OCI-LY3 (cell line): Measurements from ENCODE around the gene AP1S1.

Experiments
- CTCF ChIP-seq: fragments of 200-600, 300-600 bp; sonication (generic); IDR thresholded peaks from 2 replicates; pipeline ENCODE4 v1.5.1; 2014; ENCODE audit warnings: antibody characterized with exemption, low read length, low read depth
- EZH2phosphoT487 ChIP-seq: fragments of 200-600 bp; shearing (Covaris generic); IDR thresholded peaks from 2 replicates; pipeline ENCODE4 v1.6.1; 2018; ENCODE audit warnings: antibody characterized with exemption, mixed run types, low read depth

DNA sequence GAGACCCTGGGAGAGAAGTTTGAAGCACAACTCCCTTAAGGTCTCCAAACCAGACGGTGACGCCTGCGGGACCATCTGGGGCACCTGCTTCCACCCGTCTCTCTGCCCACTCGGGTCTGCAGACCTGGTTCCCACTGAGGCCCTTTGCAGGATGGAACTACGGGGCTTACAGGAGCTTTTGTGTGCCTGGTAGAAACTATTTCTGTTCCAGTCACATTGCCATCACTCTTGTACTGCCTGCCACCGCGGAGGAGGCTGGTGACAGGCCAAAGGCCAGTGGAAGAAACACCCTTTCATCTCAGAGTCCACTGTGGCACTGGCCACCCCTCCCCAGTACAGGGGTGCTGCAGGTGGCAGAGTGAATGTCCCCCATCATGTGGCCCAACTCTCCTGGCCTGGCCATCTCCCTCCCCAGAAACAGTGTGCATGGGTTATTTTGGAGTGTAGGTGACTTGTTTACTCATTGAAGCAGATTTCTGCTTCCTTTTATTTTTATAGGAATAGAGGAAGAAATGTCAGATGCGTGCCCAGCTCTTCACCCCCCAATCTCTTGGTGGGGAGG, 16.5 kb upstream of the AP1S1 start:
- no peak for TF ChIP-seq CTCF
- TF ChIP-seq EZH2phosphoT487 = no peak
